Astrocyte (in vitro differentiated cells and primary cell): ENCODE data around the gene CIT. TPM values are rescaled to one million over a fixed set of nuclear protein-coding genes. Genes with fewer than 3 reads are reported as not detected.
"Not testable (repeated sequence)": the region's sequence is repeated elsewhere in the genome, so short reads cannot be mapped to it uniquely, and the experiment has no call there.

Source experiments
- DNase-seq: peaks from one replicate; pipeline ENCODE4 v3.0.0-alpha.2; 2010; ENCODE audit warnings: low read depth
- FAIRE-seq: peaks from 2 replicates; lab custom pipeline; 2011; peaks lifted over from hg19 to GRCh38; lab: Jason Lieb, UNC
- H2AFZ ChIP-seq: 2 replicates; pipeline ENCODE4 v1.6.0; 2012; ENCODE audit warnings: low read depth, low read length, inconsistent platforms
- H3K27ac ChIP-seq: 2 replicates; pipeline ENCODE4 v1.5.1; 2011; ENCODE audit warnings: low read depth, low read length, inconsistent platforms
- H3K27me3 ChIP-seq: 2 replicates; pipeline ENCODE4 v1.6.0; 2011; ENCODE audit warnings: low read length, inconsistent platforms; ENCODE audit not compliant: insufficient read depth
- H3K36me3 ChIP-seq: 2 replicates; pipeline ENCODE4 v1.5.1; 2011; ENCODE audit warnings: low read length, inconsistent platforms; ENCODE audit not compliant: insufficient read depth
- H3K4me1 ChIP-seq: 2 replicates; pipeline ENCODE4 v1.5.1; 2011; ENCODE audit warnings: low read length, inconsistent platforms; ENCODE audit not compliant: insufficient read depth
- H3K4me2 ChIP-seq: 2 replicates; pipeline ENCODE4 v1.6.0; 2012; ENCODE audit warnings: low read length, inconsistent platforms
- H3K4me3 ChIP-seq: 2 replicates; pipeline ENCODE4 v1.5.1; 2011; ENCODE audit warnings: low read depth, mild to moderate bottlenecking, low read length, inconsistent platforms; ENCODE audit not compliant: insufficient read depth
- H3K79me2 ChIP-seq: 2 replicates; pipeline ENCODE4 v1.6.0; 2012; ENCODE audit warnings: mild to moderate bottlenecking, low read length, inconsistent platforms; ENCODE audit not compliant: insufficient read depth
- H3K9ac ChIP-seq: 2 replicates; pipeline ENCODE4 v1.6.0; 2012; ENCODE audit warnings: mild to moderate bottlenecking, low read length, inconsistent platforms
- H3K9me3 ChIP-seq: 2 replicates; pipeline ENCODE4 v1.5.1; 2012; ENCODE audit warnings: low read depth, mild to moderate bottlenecking, low read length, inconsistent platforms; ENCODE audit not compliant: insufficient read depth
- H4K20me1 ChIP-seq: 2 replicates; pipeline ENCODE4 v1.6.0; 2012; ENCODE audit warnings: low read length, inconsistent platforms; ENCODE audit not compliant: insufficient read depth
- H3K27ac Mint-ChIP-seq: one replicate; pipeline ENCODE4 v1.8.0; 2021; ENCODE audit warnings: mild to moderate bottlenecking, mixed read lengths; ENCODE audit not compliant: unreplicated experiment
- H3K27me3 Mint-ChIP-seq: one replicate; pipeline ENCODE4 v1.8.0; 2021; ENCODE audit warnings: low read depth, mixed read lengths; ENCODE audit not compliant: unreplicated experiment
- H3K36me3 Mint-ChIP-seq: one replicate; pipeline ENCODE4 v1.8.0; 2021; ENCODE audit warnings: low read depth, mixed read lengths; ENCODE audit not compliant: unreplicated experiment
- H3K4me1 Mint-ChIP-seq: one replicate; pipeline ENCODE4 v1.8.0; 2021; ENCODE audit warnings: low read depth, mixed read lengths; ENCODE audit not compliant: unreplicated experiment
- H3K4me3 Mint-ChIP-seq: one replicate; pipeline ENCODE4 v1.8.0; 2021; ENCODE audit warnings: mild to moderate bottlenecking, moderate library complexity, mixed read lengths; ENCODE audit not compliant: unreplicated experiment
- H3K9me3 Mint-ChIP-seq: one replicate; pipeline ENCODE4 v1.8.0; 2021; ENCODE audit warnings: mild to moderate bottlenecking, mixed read lengths; ENCODE audit not compliant: unreplicated experiment
- EZH2 ChIP-seq: IDR thresholded peaks from 2 replicates; pipeline ENCODE4 v1.6.1; 2012; ENCODE audit warnings: mild to moderate bottlenecking, low read length, inconsistent platforms; ENCODE audit not compliant: insufficient read depth
- total RNA-seq: library from RNA; stranded (reverse); gene quantifications from 2 replicates; pipeline ENCODE4 v1.2.1, GENCODE V29; 2021
- TF ChIP-seq, protein P1 (sequence below): IDR thresholded peaks from 2 replicates; pipeline ENCODE4 v1.5.1; 2011; ENCODE audit warnings: low read depth, mild to moderate bottlenecking, inconsistent platforms, low read length, moderate library complexity; ENCODE audit not compliant: insufficient read depth

Gene CIT
- total RNA-seq, 1 donor from 2014 or later = 4.5 TPM

- H3K4me2 ChIP-seq = no peak overlapping the region
- H3K27ac ChIP-seq = no peak overlapping the region
- peaks cover 8% of the 10 kb centered on the region for H3K4me1 Mint-ChIP-seq
- H3K36me3 ChIP-seq = peaks cover 21% of the 10 kb centered on the region
- no peak for FAIRE-seq
- H3K9ac ChIP-seq = no peak overlapping the region
- no peaks in the 10 kb centered on the region for H3K27me3 ChIP-seq
- H4K20me1 ChIP-seq = no peaks in the 10 kb centered on the region
- H3K27me3 Mint-ChIP-seq = no peaks in the 10 kb centered on the region
- no peak for DNase-seq
- peaks cover 3% of the 10 kb centered on the region for H3K9me3 Mint-ChIP-seq
- peaks cover 2% of the 10 kb centered on the region for H3K36me3 Mint-ChIP-seq
- H3K4me3 ChIP-seq = no peak overlapping the region
- no peak for TF ChIP-seq EZH2
- TF ChIP-seq, protein P1, sequence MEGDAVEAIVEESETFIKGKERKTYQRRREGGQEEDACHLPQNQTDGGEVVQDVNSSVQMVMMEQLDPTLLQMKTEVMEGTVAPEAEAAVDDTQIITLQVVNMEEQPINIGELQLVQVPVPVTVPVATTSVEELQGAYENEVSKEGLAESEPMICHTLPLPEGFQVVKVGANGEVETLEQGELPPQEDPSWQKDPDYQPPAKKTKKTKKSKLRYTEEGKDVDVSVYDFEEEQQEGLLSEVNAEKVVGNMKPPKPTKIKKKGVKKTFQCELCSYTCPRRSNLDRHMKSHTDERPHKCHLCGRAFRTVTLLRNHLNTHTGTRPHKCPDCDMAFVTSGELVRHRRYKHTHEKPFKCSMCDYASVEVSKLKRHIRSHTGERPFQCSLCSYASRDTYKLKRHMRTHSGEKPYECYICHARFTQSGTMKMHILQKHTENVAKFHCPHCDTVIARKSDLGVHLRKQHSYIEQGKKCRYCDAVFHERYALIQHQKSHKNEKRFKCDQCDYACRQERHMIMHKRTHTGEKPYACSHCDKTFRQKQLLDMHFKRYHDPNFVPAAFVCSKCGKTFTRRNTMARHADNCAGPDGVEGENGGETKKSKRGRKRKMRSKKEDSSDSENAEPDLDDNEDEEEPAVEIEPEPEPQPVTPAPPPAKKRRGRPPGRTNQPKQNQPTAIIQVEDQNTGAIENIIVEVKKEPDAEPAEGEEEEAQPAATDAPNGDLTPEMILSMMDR = no peak
- H3K9me3 ChIP-seq = no peaks in the 10 kb centered on the region
- H3K79me2 ChIP-seq = no peaks in the 10 kb centered on the region
- peaks cover 4% of the 10 kb centered on the region for H3K4me1 ChIP-seq
- no peak overlapping the region for H3K27ac Mint-ChIP-seq
- H3K4me3 Mint-ChIP-seq = no peak overlapping the region
- no peak overlapping the region for H2AFZ ChIP-seq
Observed at GRCh38 chr12:119710965-119711551, 166.1 kb downstream of the CIT start.

DNA sequence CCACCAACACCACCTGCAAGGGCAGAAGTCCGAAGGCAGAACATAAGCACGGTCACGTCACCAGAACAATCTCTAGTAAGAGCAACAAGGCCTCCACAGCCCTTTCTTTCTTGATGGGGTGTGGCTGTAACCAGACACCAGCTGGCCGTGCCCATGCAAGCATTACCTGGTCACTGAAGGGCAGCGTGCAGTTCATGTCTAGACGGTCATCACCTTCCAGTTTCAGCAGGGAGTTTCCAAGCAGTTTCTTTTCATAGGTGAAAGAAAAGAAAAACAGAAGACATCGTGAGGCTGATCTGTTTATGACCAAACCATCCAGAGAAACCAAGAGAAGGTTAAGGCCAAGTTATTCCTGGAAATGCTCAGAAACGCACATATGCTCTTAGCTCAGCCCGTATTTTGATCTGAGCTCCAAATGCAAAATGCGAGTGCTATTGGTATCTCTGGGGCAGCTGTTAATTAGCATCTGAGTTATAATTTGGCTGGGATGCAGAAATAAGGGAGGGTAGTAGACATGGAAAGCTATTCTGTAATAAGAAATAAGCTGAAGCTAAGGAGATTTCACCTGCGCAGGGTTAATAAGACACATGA lies 166.7 kb downstream of the CIT start:
- no peak overlapping the region for H2AFZ ChIP-seq
- no peaks in the 10 kb centered on the region for H3K4me1 ChIP-seq
- no peaks in the 10 kb centered on the region for H3K79me2 ChIP-seq
- no peak overlapping the region for H3K9ac ChIP-seq
- FAIRE-seq = no peak
- H3K4me2 ChIP-seq = no peak overlapping the region
- no peaks in the 10 kb centered on the region for H3K9me3 ChIP-seq
- no peak for TF ChIP-seq EZH2
- TF ChIP-seq, protein P1 = no peak
- Mint-ChIP-seq H3K27ac (no peak overlapping the region), H3K9me3 (peaks cover 3% of the 10 kb centered on the region), H3K4me1 (peaks cover 3% of the 10 kb centered on the region), H3K4me3 (no peak overlapping the region), H3K36me3 (peaks cover 2% of the 10 kb centered on the region), H3K27me3 (no peaks in the 10 kb centered on the region)
- H4K20me1 ChIP-seq = no peaks in the 10 kb centered on the region
- peaks cover 21% of the 10 kb centered on the region for H3K36me3 ChIP-seq
- DNase-seq = no peak
- no peak overlapping the region for H3K4me3 ChIP-seq
- no peaks in the 10 kb centered on the region for H3K27me3 ChIP-seq
- no peak overlapping the region for H3K27ac ChIP-seq

DNA sequence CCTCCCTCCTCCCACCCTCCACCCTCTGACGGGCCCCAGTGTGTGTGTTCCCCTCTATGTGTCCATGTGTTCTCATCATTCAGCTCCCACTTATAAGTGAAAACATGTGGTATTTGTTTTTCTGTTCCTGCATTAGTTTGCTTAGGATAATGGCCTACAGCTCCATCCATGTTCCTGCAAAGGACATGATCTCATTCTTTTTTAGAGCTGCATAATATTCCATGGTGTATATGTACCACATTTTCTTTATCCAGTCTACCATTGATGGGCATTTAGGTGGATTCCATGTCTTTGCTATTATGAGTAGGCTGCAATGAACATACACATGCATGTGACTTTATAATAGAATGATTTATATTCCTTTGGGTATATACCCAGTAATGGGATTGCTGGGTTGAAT lies 170.7 kb downstream of the CIT start:
- not testable (repeated sequence) for H3K9ac ChIP-seq, H3K4me1 ChIP-seq, H3K4me1 Mint-ChIP-seq, DNase-seq, FAIRE-seq, H3K27me3 ChIP-seq, H3K36me3 Mint-ChIP-seq, H4K20me1 ChIP-seq, H3K79me2 ChIP-seq, H2AFZ ChIP-seq, H3K9me3 Mint-ChIP-seq, H3K27ac ChIP-seq, H3K4me3 ChIP-seq, H3K9me3 ChIP-seq, H3K4me2 ChIP-seq, H3K27me3 Mint-ChIP-seq, H3K27ac Mint-ChIP-seq, H3K4me3 Mint-ChIP-seq
- H3K36me3 ChIP-seq = peaks cover 12% of the 10 kb centered on the region
